ENCODE measurements around the gene N4BP3. TPM values are rescaled to one million over a fixed set of nuclear protein-coding genes. Genes with fewer than 3 reads are reported as not detected.

Gene N4BP3
- total RNA-seq, 1 donor from 2014 or later, result 107 TPM

DNA sequence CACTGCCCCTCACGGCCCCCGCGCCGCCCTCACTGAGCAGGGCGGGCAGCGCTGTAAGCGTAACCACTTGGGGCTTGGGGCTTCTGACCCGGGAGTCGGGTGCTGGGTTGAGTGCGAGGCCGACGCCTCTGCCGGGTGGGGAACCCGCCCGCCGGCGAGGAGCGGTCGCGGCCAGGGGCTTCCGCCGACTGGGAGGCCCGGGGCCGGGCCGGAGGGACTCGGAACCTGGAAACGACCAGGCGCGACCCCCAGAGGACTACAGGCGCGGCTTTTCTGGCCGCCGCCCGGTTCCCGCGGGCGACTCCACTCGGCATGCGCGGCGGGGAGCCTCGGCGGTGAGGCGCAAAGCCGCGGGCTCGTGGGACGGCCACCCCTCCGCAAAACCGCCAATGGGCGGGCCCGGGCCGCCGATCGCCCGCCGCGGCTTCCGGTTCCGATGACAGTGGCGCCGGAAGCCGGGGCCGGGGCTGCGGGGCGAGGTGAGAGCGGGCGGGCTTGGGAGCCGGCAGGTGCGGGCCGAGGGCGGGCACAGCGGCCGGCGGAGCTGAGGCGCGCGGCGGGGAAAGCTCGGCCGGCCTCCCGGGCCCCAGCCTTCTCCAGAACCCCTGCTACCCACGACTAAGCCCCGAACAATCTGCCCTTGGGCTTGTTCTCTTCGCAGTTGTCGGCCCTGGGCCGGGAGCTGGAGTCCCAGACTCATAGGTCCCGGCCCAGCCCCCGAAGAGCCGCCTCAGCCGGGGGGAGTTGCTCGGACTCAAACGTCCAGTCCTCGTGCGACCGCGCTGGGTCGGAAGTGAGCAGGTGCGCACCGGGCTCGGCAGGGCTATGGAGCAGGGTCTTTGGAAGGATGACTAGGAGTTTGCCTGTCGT lies 17.5 kb downstream of the N4BP3 start, which contains the start of gene RMND5B:
Gene RMND5B (plus strand): TSS at position 439 of the 870 bp plus-strand sequence. CDS start 7,106 bp downstream, outside the sequence.
- H3K27ac Mint-ChIP-seq (ENCODE audit: unreplicated experiment), result peak within 1 kb of the TSS; percentile 95
- H3K36me3 Mint-ChIP-seq (ENCODE audit: low read depth, unreplicated experiment), result peaks cover 22% of the 10 kb centered on the region
- DNase-seq (ENCODE audit: low spot score), result peak; percentile 83
- no peak for TF ChIP-seq CTCF (IDR thresholded peaks at IDR 0.05; ENCODE audit: unreplicated experiment)
- peaks cover 38% of the 10 kb centered on the region for H3K4me1 Mint-ChIP-seq (ENCODE audit: unreplicated experiment)
- H3K27me3 Mint-ChIP-seq (ENCODE audit: unreplicated experiment), result peaks cover 33% of the 10 kb centered on the region
- no peaks in the 10 kb centered on the region for H3K9me3 Mint-ChIP-seq (ENCODE audit: unreplicated experiment)
- H3K4me3 Mint-ChIP-seq (ENCODE audit: unreplicated experiment), result peak within 1 kb of the TSS; percentile 93

DNA sequence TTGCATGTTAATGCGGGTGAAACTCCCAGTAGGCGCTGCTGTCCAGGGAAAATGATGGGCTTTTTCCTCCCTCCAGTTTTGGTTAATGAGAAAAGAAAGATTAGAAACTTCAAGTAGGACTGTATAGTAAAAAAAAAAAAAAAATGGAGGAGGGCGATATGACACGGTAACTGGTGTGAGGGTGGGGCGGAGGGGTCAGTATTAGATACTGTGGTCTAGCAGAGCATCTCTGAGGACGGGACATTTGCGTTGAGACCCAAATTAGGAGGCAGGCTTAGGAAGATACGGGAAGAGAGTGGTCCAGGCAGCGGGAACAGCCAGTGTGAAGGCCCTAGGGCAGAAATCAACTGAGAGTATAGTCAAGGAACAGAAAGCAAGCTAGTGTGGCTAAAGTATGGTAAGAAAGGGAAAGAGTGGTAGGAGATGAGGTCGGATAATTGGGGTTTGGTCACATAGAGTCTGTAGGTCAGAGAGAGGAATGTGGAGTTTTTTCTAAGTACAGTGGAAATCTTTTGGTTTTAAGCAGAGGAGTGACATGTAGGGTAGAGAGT lies 18.2 kb downstream of the N4BP3 start:
- Mint-ChIP-seq H3K4me3 (ENCODE audit: unreplicated experiment) (peak overlapping the region; percentile 93), H3K9me3 (ENCODE audit: unreplicated experiment) (no peaks in the 10 kb centered on the region), H3K4me1 (ENCODE audit: unreplicated experiment) (peaks cover 34% of the 10 kb centered on the region), H3K36me3 (ENCODE audit: low read depth, unreplicated experiment) (peaks cover 25% of the 10 kb centered on the region), H3K27ac (ENCODE audit: unreplicated experiment) (peak overlapping the region; percentile 95), H3K27me3 (ENCODE audit: unreplicated experiment) (peaks cover 33% of the 10 kb centered on the region)
- DNase-seq (ENCODE audit: low spot score), result no peak
- no peak for TF ChIP-seq CTCF (IDR thresholded peaks at IDR 0.05; ENCODE audit: unreplicated experiment)

GRCh38 chr5:178136990-178137389 lies 23.7 kb downstream of the N4BP3 start:
- H3K4me1 Mint-ChIP-seq (ENCODE audit: unreplicated experiment), result peaks cover 7% of the 10 kb centered on the region
- no peak for TF ChIP-seq CTCF (IDR thresholded peaks at IDR 0.05; ENCODE audit: unreplicated experiment)
- no peak for DNase-seq (ENCODE audit: low spot score)
- H3K27me3 Mint-ChIP-seq (ENCODE audit: unreplicated experiment), result peaks cover 26% of the 10 kb centered on the region
- peak overlapping the region; percentile 38 for H3K27ac Mint-ChIP-seq (ENCODE audit: unreplicated experiment)
- H3K9me3 Mint-ChIP-seq (ENCODE audit: unreplicated experiment), result no peaks in the 10 kb centered on the region
- peaks cover 36% of the 10 kb centered on the region for H3K36me3 Mint-ChIP-seq (ENCODE audit: low read depth, unreplicated experiment)
- peak overlapping the region; percentile 48 for H3K4me3 Mint-ChIP-seq (ENCODE audit: unreplicated experiment)

- no peaks in the 10 kb centered on the region for H3K9me3 Mint-ChIP-seq (ENCODE audit: unreplicated experiment)
- H3K36me3 Mint-ChIP-seq (ENCODE audit: low read depth, unreplicated experiment), result peaks cover 40% of the 10 kb centered on the region
- peaks cover 28% of the 10 kb centered on the region for H3K27me3 Mint-ChIP-seq (ENCODE audit: unreplicated experiment)
- peaks cover 7% of the 10 kb centered on the region for H3K4me1 Mint-ChIP-seq (ENCODE audit: unreplicated experiment)
- no peak overlapping the region for H3K27ac Mint-ChIP-seq (ENCODE audit: unreplicated experiment)
- no peak overlapping the region for H3K4me3 Mint-ChIP-seq (ENCODE audit: unreplicated experiment)
- no peak for TF ChIP-seq CTCF (IDR thresholded peaks at IDR 0.05; ENCODE audit: unreplicated experiment)
- no peak for DNase-seq (ENCODE audit: low spot score)
Measured at GRCh38 chr5:178137991-178138390, 24.7 kb downstream of the N4BP3 start.

DNA sequence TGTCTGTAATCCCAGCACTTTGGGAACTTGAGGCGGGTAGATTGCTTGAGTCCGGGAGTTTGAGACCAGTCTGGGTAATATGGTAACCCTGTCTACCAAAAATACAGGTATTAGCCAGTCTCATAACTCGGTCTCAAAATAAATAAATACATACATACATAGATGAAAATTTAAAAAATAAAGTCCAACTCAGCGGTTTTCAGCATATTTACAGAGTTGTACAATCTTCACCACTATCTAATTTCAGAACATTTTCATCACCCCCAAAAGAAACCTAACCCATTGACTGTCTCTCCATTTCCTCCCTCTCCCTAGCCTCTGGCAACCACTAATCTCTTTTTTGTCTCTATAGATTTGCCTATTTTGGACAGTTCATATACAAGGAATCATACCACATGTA lies 28.2 kb downstream of the N4BP3 start:
- Mint-ChIP-seq H3K4me1 (ENCODE audit: unreplicated experiment) (no peaks in the 10 kb centered on the region), H3K4me3 (ENCODE audit: unreplicated experiment) (peak overlapping the region; percentile 12), H3K27me3 (ENCODE audit: unreplicated experiment) (peaks cover 21% of the 10 kb centered on the region), H3K36me3 (ENCODE audit: low read depth, unreplicated experiment) (peaks cover 39% of the 10 kb centered on the region), H3K9me3 (ENCODE audit: unreplicated experiment) (no peaks in the 10 kb centered on the region), H3K27ac (ENCODE audit: unreplicated experiment) (no peak overlapping the region)
- no peak for TF ChIP-seq CTCF (IDR thresholded peaks at IDR 0.05; ENCODE audit: unreplicated experiment)
- DNase-seq (ENCODE audit: low spot score), result no peak
